GM10266 (cell line): Measurements from ENCODE around the gene AFAP1L1.

ENCODE experiments used
- DNase-seq: peaks from one replicate; pipeline ENCODE4 v3.0.0; 2012; ENCODE audit errors: extremely low spot score
- CTCF ChIP-seq: IDR thresholded peaks from 2 replicates; pipeline ENCODE4 v1.5.1; 2012; ENCODE audit warnings: mild to moderate bottlenecking, low read depth; ENCODE audit not compliant: control insufficient read depth, insufficient read depth; ENCODE audit errors: missing control alignments

AFAP1L1 gene

GRCh38 chr5:149257889-149258705 lies 13.6 kb upstream of the AFAP1L1 start:
- no peak for TF ChIP-seq CTCF
- no peak for DNase-seq

- TF ChIP-seq CTCF: no peak
These were observed 10.9 kb upstream of the AFAP1L1 start for GRCh38 chr5:149260761-149261160.

GRCh38 chr5:149261246-149261645 lies 10.4 kb upstream of the AFAP1L1 start:
- no peak for TF ChIP-seq CTCF
- DNase-seq: no peak

More at GRCh38 chr5:149260761-149261160, 10.9 kb upstream of the AFAP1L1 start:
- DNase-seq: no peak

GRCh38 chr5:149262315-149262714 lies 9.3 kb upstream of the AFAP1L1 start:
- DNase-seq: no peak
- TF ChIP-seq CTCF: no peak

GRCh38 chr5:149264439-149265067 lies 7.1 kb upstream of the AFAP1L1 start:
- peak; percentile 34 for TF ChIP-seq CTCF
- DNase-seq: peak; percentile 37

GRCh38 chr5:149265068-149265465 lies 6.6 kb upstream of the AFAP1L1 start:
- DNase-seq: no peak
- no peak for TF ChIP-seq CTCF

GRCh38 chr5:149265597-149265996 lies 6.1 kb upstream of the AFAP1L1 start:
- no peak for TF ChIP-seq CTCF
- no peak for DNase-seq
